OCI-LY7 (cell line): ENCODE data around the gene CCNA1. TPM values are rescaled to one million over a fixed set of nuclear protein-coding genes. Genes with fewer than 3 reads are reported as not detected.

ENCODE experiments used
- BruUV-seq: library from RNA; stranded (reverse); fragments of 400-500 nt; replicated peaks from 2 replicates; lab custom pipeline; 2021; lab: Mats Ljungman, UMichigan
- CTCF ChIA-PET: fragments of 300-600 bp; sonication (Branson Sonifier 250); formaldehyde crosslinking; loops from one replicate; lab custom pipeline; 2022; ENCODE audit warnings: antibody characterized with exemption; ENCODE audit not compliant: unreplicated experiment; lab: Charles Lee
- POLR2A ChIA-PET: fragments of 300-600 bp; sonication (Branson Sonifier 250); formaldehyde crosslinking; loops from one replicate; lab custom pipeline; 2022; ENCODE audit warnings: antibody characterized with exemption; lab: Charles Lee
- DNase-seq: peaks from one replicate; pipeline ENCODE4 v3.0.0-alpha.2; 2015; ENCODE audit warnings: low spot score
- H2AFZ ChIP-seq: fragments of 200-600 bp; sonication (generic), shearing (Covaris generic); 2 replicates; pipeline ENCODE4 v1.6.1; 2014; ENCODE audit warnings: mild to moderate bottlenecking, antibody characterized with exemption, low read length, moderate library complexity
- H3K27ac ChIP-seq: fragments of 200-600 bp; sonication (generic); 2 replicates; pipeline ENCODE4 v1.5.1; 2014; ENCODE audit warnings: mixed run types, low read depth, mild to moderate bottlenecking, moderate library complexity, low read length, inconsistent platforms; ENCODE audit not compliant: poor library complexity, severe bottlenecking
- H3K36me3 ChIP-seq: fragments of 200-600 bp; sonication (generic); 2 replicates; pipeline ENCODE4 v1.6.1; 2014; ENCODE audit warnings: mild to moderate bottlenecking, antibody characterized with exemption, low read length, moderate library complexity, mixed read lengths; ENCODE audit not compliant: insufficient read depth
- H3K4me1 ChIP-seq: fragments of 200-600 bp; sonication (generic); 2 replicates; pipeline ENCODE4 v1.5.1; 2014; ENCODE audit warnings: mild to moderate bottlenecking, low read length; ENCODE audit not compliant: insufficient read depth, poor library complexity, severe bottlenecking
- H3K4me2 ChIP-seq: fragments of 200-600 bp; sonication (generic); 2 replicates; pipeline ENCODE4 v1.6.1; 2014; ENCODE audit warnings: mild to moderate bottlenecking, low read length
- H3K4me3 ChIP-seq: fragments of 200-600 bp; sonication (generic); 2 replicates; pipeline ENCODE4 v1.5.1; 2014; ENCODE audit warnings: mild to moderate bottlenecking, low read depth, low read length; ENCODE audit not compliant: poor library complexity, severe bottlenecking
- H3K79me2 ChIP-seq: fragments of 200-600 bp; sonication (generic); 2 replicates; pipeline ENCODE4 v1.6.1; 2016; ENCODE audit warnings: low read depth, mild to moderate bottlenecking, low read length, moderate library complexity, mixed read lengths; ENCODE audit not compliant: insufficient read depth
- H3K9me2 ChIP-seq: fragments of 200-600 bp; sonication (generic); 2 replicates; pipeline ENCODE4 v1.6.1; 2016; ENCODE audit warnings: mild to moderate bottlenecking, low read length, mixed read lengths; ENCODE audit not compliant: insufficient read depth
- H3K9me3 ChIP-seq: fragments of 200-600 bp; sonication (generic); 2 replicates; pipeline ENCODE4 v1.6.1; 2014; ENCODE audit warnings: mild to moderate bottlenecking, mixed run types, low read length, mixed read lengths
- H4K20me1 ChIP-seq: fragments of 200-600 bp; sonication (generic); 2 replicates; pipeline ENCODE4 v1.6.1; 2014; ENCODE audit warnings: mild to moderate bottlenecking, antibody characterized with exemption, low read length, moderate library complexity, mixed read lengths; ENCODE audit not compliant: insufficient read depth
- EZH2phosphoT487 ChIP-seq: fragments of 200-600 bp; sonication (generic); IDR thresholded peaks from 2 replicates; pipeline ENCODE4 v1.6.1; 2018; ENCODE audit warnings: low read depth, borderline replicate concordance, mild to moderate bottlenecking, mixed run types, antibody characterized with exemption, low read length, moderate library complexity, mixed read lengths
- intact Hi-C: fragments of 100-400 bp; cut with micrococcal nuclease; formaldehyde crosslinking; loops from one replicate; pipeline ENCODE4 v1.10.0; 2022; ENCODE audit not compliant: unreplicated experiment
- total RNA-seq, 2 experiments: library from RNA; depleted of rRNA in 1 of 2; stranded (reverse); fragments of >200 nt in 1 of 2; shearing (Covaris generic) in 1 of 2; gene quantifications; 2 replicates each; pipeline ENCODE4 v1.2.3, GENCODE V29; 2014 to 2022
- TF ChIP-seq, protein P1 (sequence below): fragments of 200-600 bp; sonication (generic); conservative IDR thresholded peaks from 2 replicates; pipeline ENCODE4 v1.5.1; 2014; ENCODE audit warnings: mild to moderate bottlenecking, antibody characterized with exemption, low read length, moderate library complexity, mixed read lengths

Gene CCNA1
- total RNA-seq, 2 experiments from 2014 or later, result not detected

DNA sequence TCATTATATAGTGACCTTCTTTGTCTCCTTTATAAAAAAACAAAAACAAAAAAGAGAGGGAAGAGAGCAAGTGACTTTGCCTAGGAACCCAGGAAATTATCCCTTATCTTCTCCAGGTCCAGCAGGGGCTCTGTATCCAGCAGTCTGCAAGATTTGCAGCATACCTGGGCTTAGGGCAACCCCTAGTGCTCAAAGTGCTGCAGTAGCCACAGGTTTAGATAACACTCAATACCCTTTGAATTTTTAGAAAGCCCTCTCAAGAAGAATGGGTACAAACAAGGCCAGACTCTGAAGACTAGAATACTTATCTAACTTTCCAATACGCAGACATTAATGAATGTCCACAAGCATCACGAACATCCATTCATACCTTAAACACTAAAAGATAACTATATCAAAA is 43.2 kb downstream of the CCNA1 start:
- H3K4me2 ChIP-seq, result no peak overlapping the region
- no peak overlapping the region for H3K27ac ChIP-seq
- H2AFZ ChIP-seq, result no peak overlapping the region
- BruUV-seq, result no TSS peak
- DNase-seq, result peak; percentile 10
- ChIA-PET CTCF (no interaction called here), POLR2A (no interaction called here)
- no peaks in the 10 kb centered on the region for H3K4me1 ChIP-seq
- TF ChIP-seq, protein P1, sequence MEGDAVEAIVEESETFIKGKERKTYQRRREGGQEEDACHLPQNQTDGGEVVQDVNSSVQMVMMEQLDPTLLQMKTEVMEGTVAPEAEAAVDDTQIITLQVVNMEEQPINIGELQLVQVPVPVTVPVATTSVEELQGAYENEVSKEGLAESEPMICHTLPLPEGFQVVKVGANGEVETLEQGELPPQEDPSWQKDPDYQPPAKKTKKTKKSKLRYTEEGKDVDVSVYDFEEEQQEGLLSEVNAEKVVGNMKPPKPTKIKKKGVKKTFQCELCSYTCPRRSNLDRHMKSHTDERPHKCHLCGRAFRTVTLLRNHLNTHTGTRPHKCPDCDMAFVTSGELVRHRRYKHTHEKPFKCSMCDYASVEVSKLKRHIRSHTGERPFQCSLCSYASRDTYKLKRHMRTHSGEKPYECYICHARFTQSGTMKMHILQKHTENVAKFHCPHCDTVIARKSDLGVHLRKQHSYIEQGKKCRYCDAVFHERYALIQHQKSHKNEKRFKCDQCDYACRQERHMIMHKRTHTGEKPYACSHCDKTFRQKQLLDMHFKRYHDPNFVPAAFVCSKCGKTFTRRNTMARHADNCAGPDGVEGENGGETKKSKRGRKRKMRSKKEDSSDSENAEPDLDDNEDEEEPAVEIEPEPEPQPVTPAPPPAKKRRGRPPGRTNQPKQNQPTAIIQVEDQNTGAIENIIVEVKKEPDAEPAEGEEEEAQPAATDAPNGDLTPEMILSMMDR, result 0 out of 2 replicates have a peak, but pooled peaks have one; percentile 31
- TF ChIP-seq EZH2phosphoT487, result no peak
- H4K20me1 ChIP-seq, result no peaks in the 10 kb centered on the region
- H3K4me3 ChIP-seq, result no peak overlapping the region
- H3K9me3 ChIP-seq, result no peaks in the 10 kb centered on the region
- no peaks in the 10 kb centered on the region for H3K79me2 ChIP-seq
- no peaks in the 10 kb centered on the region for H3K36me3 ChIP-seq
- no peaks in the 10 kb centered on the region for H3K9me2 ChIP-seq
- intact Hi-C loops, result no loop called here

DNA sequence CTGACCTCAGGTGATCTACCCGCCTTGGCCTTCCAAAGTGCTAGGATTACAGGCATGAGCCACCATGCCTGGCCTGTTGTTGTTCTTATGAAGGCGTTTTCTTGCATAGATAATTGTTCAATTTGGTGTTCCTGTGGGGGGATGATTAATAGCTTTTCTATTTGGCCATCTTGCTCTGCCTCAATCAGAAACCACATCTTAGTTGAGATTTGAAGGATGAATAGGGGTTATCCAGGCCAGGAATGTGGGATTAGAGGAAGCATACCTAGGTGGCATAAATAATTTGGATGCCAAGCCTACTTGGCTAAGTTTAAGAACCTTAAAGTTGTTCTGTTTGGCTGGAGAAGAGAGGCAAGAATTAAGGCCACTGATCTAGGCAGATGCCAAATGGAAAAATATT is 44.4 kb downstream of the CCNA1 start:
- CTCF ChIA-PET, result no interaction called here
- no peaks in the 10 kb centered on the region for H4K20me1 ChIP-seq
- H3K79me2 ChIP-seq, result no peaks in the 10 kb centered on the region
- DNase-seq, result no peak
- BruUV-seq, result no TSS peak
- H3K9me2 ChIP-seq, result no peaks in the 10 kb centered on the region
- intact Hi-C loops, result no loop called here
- no peaks in the 10 kb centered on the region for H3K36me3 ChIP-seq
- H3K27ac ChIP-seq, result no peak overlapping the region
- no peak overlapping the region for H2AFZ ChIP-seq
- H3K9me3 ChIP-seq, result no peaks in the 10 kb centered on the region
- H3K4me3 ChIP-seq, result no peak overlapping the region
- POLR2A ChIA-PET, result no interaction called here
- H3K4me1 ChIP-seq, result no peaks in the 10 kb centered on the region
- TF ChIP-seq, protein P1, result no peak
- no peak for TF ChIP-seq EZH2phosphoT487
- H3K4me2 ChIP-seq, result no peak overlapping the region

DNA sequence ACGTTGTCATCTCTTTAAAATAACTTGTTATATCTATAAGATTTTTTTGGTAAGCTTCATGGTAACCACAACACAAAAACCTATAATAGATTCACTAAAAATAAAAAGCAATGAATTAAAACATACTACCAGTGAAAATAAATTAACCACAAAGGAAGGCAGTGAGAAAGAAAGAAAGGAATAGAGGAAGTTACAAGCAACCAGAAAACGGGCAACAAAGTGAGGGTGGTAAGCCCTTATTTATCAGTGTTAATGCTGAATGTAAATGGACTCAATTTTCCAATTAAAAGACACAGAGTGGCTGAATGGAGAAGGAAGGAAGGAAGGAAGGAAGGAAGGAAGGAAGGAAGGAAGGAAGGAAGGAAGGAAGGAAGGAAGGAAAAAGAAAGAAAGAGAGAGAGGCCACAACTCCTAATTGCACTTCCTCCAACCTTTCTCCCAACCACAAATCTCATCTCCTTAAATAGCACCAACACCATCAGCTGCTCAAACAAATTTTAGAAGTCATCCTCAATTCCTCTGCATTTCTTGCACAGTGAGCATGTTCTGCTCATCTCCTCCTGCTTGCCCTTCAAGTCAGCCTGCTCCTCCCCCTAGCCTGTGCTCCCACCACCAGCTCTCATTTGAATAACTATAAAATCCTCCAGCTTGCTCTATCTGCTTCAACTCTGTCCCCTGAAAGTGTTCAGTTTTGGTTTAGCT is 48.6 kb downstream of the CCNA1 start:
- no peaks in the 10 kb centered on the region for H3K79me2 ChIP-seq
- H3K9me3 ChIP-seq, result no peaks in the 10 kb centered on the region
- H3K4me1 ChIP-seq, result no peaks in the 10 kb centered on the region
- H3K4me2 ChIP-seq, result no peak overlapping the region
- H3K27ac ChIP-seq, result no peak overlapping the region
- POLR2A ChIA-PET, result interaction anchor here (0.6 kb wide), 1 partner anchor 88 kb away, joined by 3 read pairs; no protein-coding TSS in a partner anchor
- no peak for TF ChIP-seq EZH2phosphoT487
- TF ChIP-seq, protein P1, result no peak
- no peaks in the 10 kb centered on the region for H3K36me3 ChIP-seq
- H3K9me2 ChIP-seq, result no peaks in the 10 kb centered on the region
- no peak for DNase-seq
- no peak overlapping the region for H3K4me3 ChIP-seq
- H2AFZ ChIP-seq, result no peak overlapping the region
- no TSS peak for BruUV-seq
- intact Hi-C loops, result no loop called here
- H4K20me1 ChIP-seq, result no peaks in the 10 kb centered on the region
- CTCF ChIA-PET, result no interaction called here
